Loucy (cell line): ENCODE data around the gene SH3GL1.

ENCODE experiments used
- H2AFZ ChIP-seq: fragments of 200-600 bp; sonication (generic); 2 replicates; pipeline ENCODE4 v1.6.0; 2016; ENCODE audit warnings: antibody characterized with exemption, mild to moderate bottlenecking, low read length, moderate library complexity
- H3F3A ChIP-seq: fragments of 200-600 bp; 2 replicates; pipeline ENCODE4 v1.6.0; 2016; ENCODE audit warnings: antibody characterized with exemption, low read depth, mild to moderate bottlenecking
- H3K27me3 ChIP-seq: fragments of 200-600 bp; sonication (generic); 2 replicates; pipeline ENCODE4 v1.6.1; 2014; ENCODE audit warnings: low read length, mild to moderate bottlenecking; ENCODE audit not compliant: insufficient read depth, poor library complexity, severe bottlenecking
- H3K36me3 ChIP-seq: fragments of 200-600 bp; sonication (generic); 2 replicates; pipeline ENCODE4 v1.6.1; 2016; ENCODE audit warnings: low read length; ENCODE audit not compliant: insufficient read depth
- H3K4me1 ChIP-seq: fragments of 200-600 bp; sonication (generic); 2 replicates; pipeline ENCODE4 v1.5.1; 2014; ENCODE audit warnings: low read length, mild to moderate bottlenecking; ENCODE audit not compliant: insufficient read depth, poor library complexity, severe bottlenecking
- H3K4me2 ChIP-seq: fragments of 200-600 bp; sonication (generic); 2 replicates; pipeline ENCODE4 v1.6.0; 2014; ENCODE audit warnings: antibody characterized with exemption, low read length, low read depth, mild to moderate bottlenecking; ENCODE audit not compliant: poor library complexity, severe bottlenecking
- H3K4me3 ChIP-seq: fragments of 200-600 bp; sonication (generic); 2 replicates; pipeline ENCODE4 v1.5.1; 2014; ENCODE audit warnings: low read length, mild to moderate bottlenecking, mixed read lengths; ENCODE audit not compliant: poor library complexity, severe bottlenecking
- H3K79me2 ChIP-seq: fragments of 200-600 bp; sonication (generic); 2 replicates; pipeline ENCODE4 v1.6.1; 2014; ENCODE audit warnings: low read length; ENCODE audit not compliant: insufficient read depth
- H3K9ac ChIP-seq: fragments of 200-600 bp; sonication (generic); 2 replicates; pipeline ENCODE4 v1.6.0; 2014; ENCODE audit warnings: mild to moderate bottlenecking, low read depth, low read length, moderate library complexity; ENCODE audit not compliant: poor library complexity, severe bottlenecking
- H3K9me2 ChIP-seq: fragments of 200-600 bp; sonication (generic); replicated peaks from 2 replicates; pipeline ENCODE4 v1.6.1; 2016; ENCODE audit warnings: low read depth, low read length, mixed read lengths
- H3K9me3 ChIP-seq: fragments of 200-600 bp; sonication (generic); 2 replicates; pipeline ENCODE4 v1.6.1; 2014; ENCODE audit warnings: mild to moderate bottlenecking, antibody characterized with exemption, low read length, low read depth; ENCODE audit not compliant: insufficient read depth
- H4K20me1 ChIP-seq: fragments of 200-600 bp; sonication (generic); 2 replicates; pipeline ENCODE4 v1.6.0; 2014; ENCODE audit warnings: antibody characterized with exemption, low read length, mild to moderate bottlenecking; ENCODE audit not compliant: insufficient read depth, poor library complexity, severe bottlenecking
- EZH2phosphoT487 ChIP-seq: fragments of 200-600 bp; IDR thresholded peaks from 2 replicates; pipeline ENCODE4 v1.6.1; 2018; ENCODE audit warnings: antibody characterized with exemption, mild to moderate bottlenecking, moderate library complexity, borderline replicate concordance
- TF ChIP-seq, protein P1 (sequence below): fragments of 200-600 bp; sonication (generic); conservative IDR thresholded peaks from 2 replicates; pipeline ENCODE4 v1.5.1; 2014; ENCODE audit warnings: mild to moderate bottlenecking, antibody characterized with exemption, low read length

Gene SH3GL1

GRCh38 chr19:4346020-4346383, 54.3 kb downstream of the SH3GL1 start:
- H3K36me3 ChIP-seq = no peaks in the 10 kb centered on the region

GRCh38 chr19:4345342-4346019, 54.9 kb downstream of the SH3GL1 start:
- Histone ChIP-seq H3F3A (peaks cover 2% of the 10 kb centered on the region; the same call in 1 of the 2 replicates), H3K9ac (no peak overlapping the region), H4K20me1 (peaks cover 6% of the 10 kb centered on the region), H2AFZ (no peak overlapping the region), H3K4me2 (no peak overlapping the region), H3K4me3 (no peak overlapping the region), H3K36me3 (no peaks in the 10 kb centered on the region), H3K4me1 (peaks cover 15% of the 10 kb centered on the region), H3K27me3 (no peaks in the 10 kb centered on the region), H3K9me2 (no peaks in the 10 kb centered on the region), H3K79me2 (peaks cover 8% of the 10 kb centered on the region), H3K9me3 (no peaks in the 10 kb centered on the region)
- no peak for TF ChIP-seq EZH2phosphoT487
- TF ChIP-seq, protein P1, sequence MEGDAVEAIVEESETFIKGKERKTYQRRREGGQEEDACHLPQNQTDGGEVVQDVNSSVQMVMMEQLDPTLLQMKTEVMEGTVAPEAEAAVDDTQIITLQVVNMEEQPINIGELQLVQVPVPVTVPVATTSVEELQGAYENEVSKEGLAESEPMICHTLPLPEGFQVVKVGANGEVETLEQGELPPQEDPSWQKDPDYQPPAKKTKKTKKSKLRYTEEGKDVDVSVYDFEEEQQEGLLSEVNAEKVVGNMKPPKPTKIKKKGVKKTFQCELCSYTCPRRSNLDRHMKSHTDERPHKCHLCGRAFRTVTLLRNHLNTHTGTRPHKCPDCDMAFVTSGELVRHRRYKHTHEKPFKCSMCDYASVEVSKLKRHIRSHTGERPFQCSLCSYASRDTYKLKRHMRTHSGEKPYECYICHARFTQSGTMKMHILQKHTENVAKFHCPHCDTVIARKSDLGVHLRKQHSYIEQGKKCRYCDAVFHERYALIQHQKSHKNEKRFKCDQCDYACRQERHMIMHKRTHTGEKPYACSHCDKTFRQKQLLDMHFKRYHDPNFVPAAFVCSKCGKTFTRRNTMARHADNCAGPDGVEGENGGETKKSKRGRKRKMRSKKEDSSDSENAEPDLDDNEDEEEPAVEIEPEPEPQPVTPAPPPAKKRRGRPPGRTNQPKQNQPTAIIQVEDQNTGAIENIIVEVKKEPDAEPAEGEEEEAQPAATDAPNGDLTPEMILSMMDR = no peak

More at GRCh38 chr19:4346020-4346383, 54.3 kb downstream of the SH3GL1 start:
- Histone ChIP-seq H3K4me1 (peaks cover 15% of the 10 kb centered on the region), H3K27me3 (no peaks in the 10 kb centered on the region), H3K9me2 (no peaks in the 10 kb centered on the region), H4K20me1 (peaks cover 6% of the 10 kb centered on the region), H3K4me3 (no peak overlapping the region), H3K79me2 (peaks cover 8% of the 10 kb centered on the region), H3F3A (no peaks in the 10 kb centered on the region), H3K9ac (no peak overlapping the region), H3K4me2 (no peak overlapping the region), H3K9me3 (no peaks in the 10 kb centered on the region), H2AFZ (no peak overlapping the region)
- TF ChIP-seq EZH2phosphoT487 = no peak
- TF ChIP-seq, protein P1 = no peak

GRCh38 chr19:4343370-4344307, 56.7 kb downstream of the SH3GL1 start, which contains the start of gene MPND:
TSS of gene MPND (plus strand) at chr19:4343562. CDS start at chr19:4343594, 32 bp downstream.
- Histone ChIP-seq H3K9me3 (no peaks in the 10 kb centered on the region), H3K36me3 (no peaks in the 10 kb centered on the region), H3K27me3 (no peaks in the 10 kb centered on the region), H3K4me2 (peak within 1 kb of the TSS; percentile 99), H3K9ac (peak within 1 kb of the TSS; percentile 99), H3F3A (peaks cover 2% of the 10 kb centered on the region; the same call in 1 of the 2 replicates), H3K79me2 (peaks cover 8% of the 10 kb centered on the region), H3K4me3 (peak within 1 kb of the TSS; percentile 93), H2AFZ (peak within 1 kb of the TSS; percentile 93), H3K4me1 (peaks cover 15% of the 10 kb centered on the region), H3K9me2 (no peaks in the 10 kb centered on the region), H4K20me1 (peaks cover 6% of the 10 kb centered on the region)
- TF ChIP-seq, protein P1 = no peak
- TF ChIP-seq EZH2phosphoT487 = no peak
